ENCODE data around the gene KBTBD3. TPM values are rescaled to one million over a fixed set of nuclear protein-coding genes. Genes with fewer than 3 reads are reported as not detected.

KBTBD3 gene
- total and polyA plus RNA-seq, 4 donors = 1.0 to 12.4 (median 2.4) TPM

GRCh38 chr11:106049727-106050476 lies 27.2 kb downstream of the KBTBD3 start:
- 82% methylated on average over 5 of the region's 5 CpGs for WGBS
- H3K27ac ChIP-seq (ENCODE audit: low read depth in 1 of 2, low read length in 2 of 2) = no peak overlapping the region
- no peak for TF ChIP-seq RXRA (IDR thresholded peaks at IDR 0.05)
- TF ChIP-seq NR2F2 (IDR thresholded peaks at IDR 0.05) = no peak
- TF ChIP-seq, protein P1, sequence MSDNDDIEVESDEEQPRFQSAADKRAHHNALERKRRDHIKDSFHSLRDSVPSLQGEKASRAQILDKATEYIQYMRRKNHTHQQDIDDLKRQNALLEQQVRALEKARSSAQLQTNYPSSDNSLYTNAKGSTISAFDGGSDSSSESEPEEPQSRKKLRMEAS (IDR thresholded peaks at IDR 0.05) = no peak
- TF ChIP-seq, protein P2, sequence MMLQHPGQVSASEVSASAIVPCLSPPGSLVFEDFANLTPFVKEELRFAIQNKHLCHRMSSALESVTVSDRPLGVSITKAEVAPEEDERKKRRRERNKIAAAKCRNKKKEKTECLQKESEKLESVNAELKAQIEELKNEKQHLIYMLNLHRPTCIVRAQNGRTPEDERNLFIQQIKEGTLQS (IDR thresholded peaks at IDR 0.05) = no peak
- no peak for TF ChIP-seq REST (IDR thresholded peaks at IDR 0.05)
- no peak for TF ChIP-seq CTCF (IDR thresholded peaks at IDR 0.05; ENCODE audit: low read depth, low read length, missing input control)
- TF ChIP-seq ZBTB33 (IDR thresholded peaks at IDR 0.05) = no peak
- TF ChIP-seq FOXA1 (IDR thresholded peaks at IDR 0.05) = no peak
- TF ChIP-seq FOXA2 (IDR thresholded peaks at IDR 0.05) = no peak
- TF ChIP-seq GABPA (IDR thresholded peaks at IDR 0.05 in 1 of 2, conservative IDR thresholded peaks at IDR 0.05 in 1 of 2) = no peak
- TF ChIP-seq HNF4A (conservative IDR thresholded peaks at IDR 0.05) = no peak
- no peak for TF ChIP-seq JUND (IDR thresholded peaks at IDR 0.05)
- TF ChIP-seq HNF4G (IDR thresholded peaks at IDR 0.05) = no peak
- no peaks in the 10 kb centered on the region for H3K9me3 ChIP-seq (ENCODE audit: control insufficient read depth in 4 of 4, low read length in 3 of 4)
- no peak overlapping the region for H3K4me3 ChIP-seq (ENCODE audit: low read depth in 1 of 3, low read length in 3 of 3)
- H3K4me1 ChIP-seq (ENCODE audit: control insufficient read depth in 4 of 4, insufficient read depth in 4 of 4, low read length in 3 of 4) = no peaks in the 10 kb centered on the region
- DNase-seq (ENCODE audit: low spot score) = no peak
- H3K27me3 ChIP-seq (ENCODE audit: control insufficient read depth in 4 of 4, insufficient read depth in 4 of 4, low read length in 3 of 4) = no peaks in the 10 kb centered on the region
- H3K36me3 ChIP-seq (ENCODE audit: control insufficient read depth in 4 of 4, insufficient read depth in 3 of 4, low read depth in 1 of 4, low read length in 3 of 4) = no peaks in the 10 kb centered on the region
- H3K9ac ChIP-seq (ENCODE audit: low read depth in 1 of 2, low read length in 2 of 2) = no peak overlapping the region

GRCh38 chr11:106047631-106048030 lies 29.5 kb downstream of the KBTBD3 start:
- Histone ChIP-seq H3K9ac (ENCODE audit: low read depth in 1 of 2, low read length in 2 of 2) (no peak overlapping the region), H3K9me3 (ENCODE audit: control insufficient read depth in 4 of 4, low read length in 3 of 4) (no peaks in the 10 kb centered on the region), H3K4me1 (ENCODE audit: control insufficient read depth in 4 of 4, insufficient read depth in 4 of 4, low read length in 3 of 4) (no peaks in the 10 kb centered on the region), H3K4me3 (ENCODE audit: low read depth in 1 of 3, low read length in 3 of 3) (no peak overlapping the region), H3K27me3 (ENCODE audit: control insufficient read depth in 4 of 4, insufficient read depth in 4 of 4, low read length in 3 of 4) (no peaks in the 10 kb centered on the region), H3K36me3 (ENCODE audit: control insufficient read depth in 4 of 4, insufficient read depth in 3 of 4, low read depth in 1 of 4, low read length in 3 of 4) (no peaks in the 10 kb centered on the region), H3K27ac (ENCODE audit: low read depth in 1 of 2, low read length in 2 of 2) (no peak overlapping the region)
- TF ChIP-seq GABPA (IDR thresholded peaks at IDR 0.05 in 1 of 2, conservative IDR thresholded peaks at IDR 0.05 in 1 of 2) = no peak
- DNase-seq (ENCODE audit: low spot score) = no peak

Data from liver (tissue), 9 donors.